ENCODE data around the gene MTHFD1.

GRCh38 chr14:64419003-64419402 is 30.9 kb downstream of the MTHFD1 start:
- TF ChIP-seq EZH2phosphoT487 (IDR thresholded peaks at IDR 0.05; ENCODE audit: borderline replicate concordance, low read depth) (no peak), SIN3A (IDR thresholded peaks at IDR 0.05; ENCODE audit: borderline replicate concordance, low read depth, low read length) (no peak), POLR2AphosphoS5 (IDR thresholded peaks at IDR 0.05; ENCODE audit: low read depth, low read length) (no peak), MXI1 (IDR thresholded peaks at IDR 0.05; ENCODE audit: low read depth, low read length) (no peak), CTCF (IDR thresholded peaks at IDR 0.05) (no peak)

All from SK-N-SH (cell line).